Uterus (tissue), 4 donors: Measurements from ENCODE around the gene IFNL4. TPM values are rescaled to one million over a fixed set of nuclear protein-coding genes. Genes with fewer than 3 reads are reported as not detected.
"Not testable (repeated sequence)": the region's sequence is repeated elsewhere in the genome, so short reads cannot be mapped to it uniquely, and the experiment has no call there.

Source experiments
- DNase-seq, 2 donors: peaks; one replicate each; pipeline ENCODE4 v3.0.0-alpha.2; 2019 to 2020
- H3K27ac ChIP-seq, 2 donors: fragments of 200-600 bp; sonication (generic); 1 replicate in 1 of 2; 2 replicates in 1 of 2; pipeline ENCODE4 v1.5.1; 2016 to 2018
- H3K27me3 ChIP-seq, 2 donors: fragments of 200-600 bp; sonication (generic); one replicate each; pipeline ENCODE4 v1.5.1; 2018 to 2019; ENCODE audit warnings: control low read depth in 1 of 2
- H3K36me3 ChIP-seq, 2 donors: fragments of 200-600 bp; sonication (generic); one replicate each; pipeline ENCODE4 v1.5.1; 2019; ENCODE audit warnings: control low read depth in 1 of 2
- H3K4me1 ChIP-seq, 2 donors: fragments of 200-600 bp; sonication (generic); one replicate each; pipeline ENCODE4 v1.5.1; 2018 to 2019; ENCODE audit warnings: control low read depth in 1 of 2
- H3K4me3 ChIP-seq, 2 donors: fragments of 200-600 bp; sonication (generic); 1 replicate in 1 of 2; 2 replicates in 1 of 2; pipeline ENCODE4 v1.5.1; 2018 to 2019; ENCODE audit warnings: mild to moderate bottlenecking in 1 of 2
- H3K9me3 ChIP-seq, 2 donors: fragments of 200-600 bp; sonication (generic); one replicate each; pipeline ENCODE4 v1.5.1; 2019; ENCODE audit warnings: control low read depth in 1 of 2
- CTCF ChIP-seq, 4 experiments: fragments of 200-600 bp in 2 of 4; fragments of 450-650 bp in 2 of 4; sonication (generic) in 2 of 4; IDR thresholded peaks; one replicate each; pipeline ENCODE4 v1.5.1; 2016 to 2019; ENCODE audit warnings: antibody characterized with exemption in 4 of 4, mild to moderate bottlenecking in 2 of 4, moderate library complexity in 1 of 4
- POLR2A ChIP-seq, 2 donors: fragments of 450-650 bp; IDR thresholded peaks; one replicate each; pipeline ENCODE4 v1.6.1; 2016; ENCODE audit warnings: antibody characterized with exemption in 2 of 2, mild to moderate bottlenecking in 1 of 2, moderate library complexity in 1 of 2
- intact Hi-C: fragments of 100-400 bp; cut with DNase I; formaldehyde crosslinking; loops from one replicate; pipeline ENCODE4 v1.15.1; 2023; ENCODE audit warnings: low total_unique reads
- total RNA-seq, 4 donors: library from RNA; depleted of rRNA in 3 of 4; stranded (reverse); fragments of >200 nt in 3 of 4; gene quantifications; one replicate each; pipeline versions ENCODE4 v1.1.0 to v1.2.4, GENCODE V29; 2014 to 2023
- donor health status: DM: yes; HTN: yes; CAD: no.

The IFNL4 gene
- total RNA-seq, 4 donors from 2014 or later = 0.90 TPM; not detected in 3

DNA sequence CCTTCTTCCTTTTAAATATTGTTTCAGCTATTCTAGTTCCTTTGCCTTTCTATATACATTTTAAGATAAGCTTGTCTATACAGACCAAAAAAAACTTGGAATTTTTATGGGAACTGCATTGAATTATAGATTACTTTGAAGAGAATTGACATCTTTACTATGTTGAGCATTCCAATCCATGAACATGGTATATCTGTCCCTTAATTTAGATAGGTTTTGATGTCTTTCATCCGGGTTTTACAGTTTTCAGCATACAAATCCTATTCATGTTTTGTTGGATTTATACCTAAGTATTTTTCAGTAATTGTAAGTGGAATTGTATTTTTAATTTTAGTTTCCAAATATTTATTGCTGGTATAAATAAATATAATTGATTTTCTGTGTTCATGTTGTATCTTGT, 35.4 kb upstream of the IFNL4 start:
- no peak overlapping the region for H3K27ac ChIP-seq
- H3K36me3 ChIP-seq = no peaks in the 10 kb centered on the region
- H3K27me3 ChIP-seq = no peaks in the 10 kb centered on the region
- H3K9me3 ChIP-seq = peaks cover 0 to 6% of the 10 kb centered on the region in 2 donors
- intact Hi-C loops = no loop called here
- no peak overlapping the region for H3K4me3 ChIP-seq
- H3K4me1 ChIP-seq = no peaks in the 10 kb centered on the region
- no peak for DNase-seq
- TF ChIP-seq POLR2A (IDR thresholded peaks at IDR 0.05) (no peak), CTCF (IDR thresholded peaks at IDR 0.05) (no peak)

GRCh38 chr19:39282021-39282420, 33.4 kb upstream of the IFNL4 start:
- Histone ChIP-seq H3K36me3 (no peaks in the 10 kb centered on the region), H3K9me3 (peaks cover 0 to 6% of the 10 kb centered on the region in 2 donors), H3K4me3 (no peak overlapping the region), H3K27ac (no peak overlapping the region), H3K4me1 (no peaks in the 10 kb centered on the region), H3K27me3 (no peaks in the 10 kb centered on the region)
- DNase-seq = no peak
- intact Hi-C loops = no loop called here
- TF ChIP-seq CTCF (IDR thresholded peaks at IDR 0.05) (no peak), POLR2A (IDR thresholded peaks at IDR 0.05) (no peak)

DNA sequence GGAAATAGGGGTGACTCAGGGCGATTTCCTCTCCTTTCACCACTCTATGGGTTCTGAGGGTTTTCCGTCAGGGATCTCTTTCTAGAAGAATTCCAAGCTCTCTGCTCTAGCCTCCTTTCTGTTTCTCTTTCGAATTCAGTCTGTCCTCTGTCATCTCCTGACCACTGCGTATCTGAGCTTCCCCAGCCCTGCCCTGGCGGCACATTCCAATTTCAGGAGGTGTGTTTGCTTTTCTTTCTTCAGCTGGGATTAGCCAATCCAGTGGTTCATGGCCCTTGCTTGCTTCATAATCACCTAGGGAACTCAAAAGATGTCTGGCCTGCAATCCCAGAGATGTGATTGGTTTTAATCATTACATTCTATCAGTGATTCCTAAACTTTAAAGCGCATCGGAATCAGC, 28.9 kb upstream of the IFNL4 start:
- Histone ChIP-seq H3K4me3 (no peak overlapping the region), H3K36me3 (no peaks in the 10 kb centered on the region), H3K27ac (no peak overlapping the region), H3K4me1 (no peaks in the 10 kb centered on the region), H3K9me3 (no peaks in the 10 kb centered on the region), H3K27me3 (no peaks in the 10 kb centered on the region)
- no peak for DNase-seq
- TF ChIP-seq CTCF (IDR thresholded peaks at IDR 0.05) (no peak), POLR2A (IDR thresholded peaks at IDR 0.05) (no peak)
- intact Hi-C loops = no loop called here

GRCh38 chr19:39276740-39277139, 28.1 kb upstream of the IFNL4 start:
- DNase-seq = no peak
- intact Hi-C loops = no loop called here
- H3K27me3 ChIP-seq = no peaks in the 10 kb centered on the region
- no peak overlapping the region for H3K4me3 ChIP-seq
- H3K36me3 ChIP-seq = no peaks in the 10 kb centered on the region
- no peak overlapping the region for H3K27ac ChIP-seq
- TF ChIP-seq POLR2A (IDR thresholded peaks at IDR 0.05) (no peak), CTCF (IDR thresholded peaks at IDR 0.05) (no peak)
- H3K4me1 ChIP-seq = no peaks in the 10 kb centered on the region
- H3K9me3 ChIP-seq = no peaks in the 10 kb centered on the region

DNA sequence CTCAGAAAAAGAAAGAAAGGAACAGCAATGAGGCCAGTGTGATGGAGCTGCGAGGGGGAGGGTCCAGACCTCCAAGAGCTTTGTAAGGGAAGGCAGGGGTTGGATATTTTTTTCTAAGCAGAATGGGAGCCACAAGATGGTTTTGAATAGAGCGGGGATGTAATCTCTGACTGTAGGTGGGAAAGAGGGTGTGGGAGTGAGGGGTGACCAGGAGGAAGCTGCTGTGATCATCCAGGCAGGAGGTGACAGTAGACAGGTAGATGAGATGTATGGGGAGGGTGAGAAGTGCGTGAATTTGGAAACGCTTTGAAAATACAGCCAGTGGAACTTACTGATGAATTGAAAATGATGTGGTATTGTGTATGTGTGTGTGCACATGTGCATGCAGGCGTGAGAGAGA, 26.9 kb upstream of the IFNL4 start:
- Histone ChIP-seq H3K4me3 (no peak overlapping the region), H3K27ac (no peak overlapping the region), H3K36me3 (no peaks in the 10 kb centered on the region), H3K27me3 (no peaks in the 10 kb centered on the region), H3K4me1 (no peaks in the 10 kb centered on the region), H3K9me3 (no peaks in the 10 kb centered on the region)
- intact Hi-C loops = no loop called here
- DNase-seq = no peak
- TF ChIP-seq CTCF (IDR thresholded peaks at IDR 0.05) = no peak
- TF ChIP-seq POLR2A (IDR thresholded peaks at IDR 0.05) = no peak

DNA sequence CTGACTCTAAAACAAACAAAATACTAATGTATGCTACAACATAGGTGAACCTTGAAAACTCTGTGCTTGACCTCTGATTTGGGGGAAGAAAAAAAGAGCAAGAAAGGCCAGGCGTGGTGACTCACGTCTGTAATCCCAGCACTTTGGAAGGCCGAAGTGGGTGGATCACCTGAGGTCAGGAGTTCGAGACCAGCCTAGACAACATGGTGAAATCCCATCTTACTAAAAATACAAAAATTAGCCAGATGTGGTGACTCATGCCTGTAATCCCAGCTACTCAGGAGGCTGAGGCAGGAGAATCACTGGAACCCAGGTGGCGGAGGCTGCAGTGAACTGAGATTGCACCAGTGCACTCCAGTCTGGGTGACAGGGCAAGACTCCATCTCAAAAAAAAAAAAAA, 25.2 kb upstream of the IFNL4 start:
- H3K4me3 ChIP-seq, H3K9me3 ChIP-seq, H3K4me1 ChIP-seq, intact Hi-C loops, H3K36me3 ChIP-seq, H3K27me3 ChIP-seq, DNase-seq, H3K27ac ChIP-seq: not testable (repeated sequence)
